DMS53 treated with DMSO at 0.1 percent for 48 hours (cell line): ENCODE data around the gene TPM3.
"Not testable (repeated sequence)": the region's sequence is repeated elsewhere in the genome, so short reads cannot be mapped to it uniquely, and the experiment has no call there.

ENCODE experiments used
- DNase-seq: peaks from one replicate; lab custom pipeline; 2025; ENCODE audit not compliant: unreplicated experiment; lab: John Stamatoyannopoulos, UW

Gene TPM3

GRCh38 chr1:154206196-154206595 lies 14.3 kb upstream of the TPM3 start, which contains the start of gene CFAP141:
Gene CFAP141, minus strand, starts transcription at chr1:154206333. Its CDS starts 26 bp downstream, at chr1:154206307.
- DNase-seq = no peak

GRCh38 chr1:154205778-154206177 lies 13.9 kb upstream of the TPM3 start:
- DNase-seq = not testable (repeated sequence)

- peak; percentile 60 for DNase-seq
Observed at GRCh38 chr1:154199563-154199879, 7.6 kb upstream of the TPM3 start.

GRCh38 chr1:154198756-154199562 lies 7.1 kb upstream of the TPM3 start:
- DNase-seq = peak; percentile 72

- DNase-seq = peak; percentile 80
Observed at GRCh38 chr1:154193821-154194220, 1.9 kb upstream of the TPM3 start.

- DNase-seq = no peak
Observed at GRCh38 chr1:154192476-154192875, 576 bp upstream of the TPM3 start.

GRCh38 chr1:154190550-154190949 lies 1.4 kb downstream of the TPM3 start:
- DNase-seq = no peak

GRCh38 chr1:154186852-154187501 lies 4.9 kb downstream of the TPM3 start:
- DNase-seq = peak; percentile 15

- peak; percentile 82 for DNase-seq
Observed at GRCh38 chr1:154186177-154186576, 5.7 kb downstream of the TPM3 start.

- peak; percentile 97 for DNase-seq
Observed at GRCh38 chr1:154183046-154183915, 8.6 kb downstream of the TPM3 start.

GRCh38 chr1:154182344-154183045 lies 9.4 kb downstream of the TPM3 start:
- DNase-seq = peak; percentile 38

GRCh38 chr1:154181944-154182343 lies 10.0 kb downstream of the TPM3 start:
- no peak for DNase-seq

GRCh38 chr1:154179946-154180687 lies 11.8 kb downstream of the TPM3 start:
- DNase-seq = no peak

GRCh38 chr1:154178911-154179811 lies 12.7 kb downstream of the TPM3 start:
- DNase-seq = no peak

GRCh38 chr1:154178013-154178412 lies 13.9 kb downstream of the TPM3 start:
- DNase-seq = no peak

GRCh38 chr1:154176337-154176736 lies 15.6 kb downstream of the TPM3 start:
- no peak for DNase-seq

- DNase-seq = no peak
Observed at GRCh38 chr1:154174654-154175053, 17.2 kb downstream of the TPM3 start.

- DNase-seq = no peak
Observed at GRCh38 chr1:154171880-154172279, 20.0 kb downstream of the TPM3 start.

- DNase-seq = no peak
Observed at GRCh38 chr1:154171223-154171583, 20.7 kb downstream of the TPM3 start.
